K562 (cell line): ENCODE measurements around the gene ZNF316. TPM values are rescaled to one million over a fixed set of nuclear protein-coding genes. Genes with fewer than 3 reads are reported as not detected.
A peak's percentile ranks its signal among the peaks of the same experiment; 100 is the strongest.

Experiments
- ATAC-seq: fragments of 200-7000 bp; cut with Tn5 transposase; 3 replicates; pipeline ENCODE4 v1.9.1; 2020; ENCODE audit warnings: moderate library complexity
- BruUV-seq: library from RNA; stranded (reverse); fragments of 400-500 nt; replicated peaks from 2 replicates; lab custom pipeline; 2021; lab: Mats Ljungman, UMichigan
- CTCF ChIA-PET: fragments of 300-600 bp; formaldehyde crosslinking; extraction: SDS; loops from one replicate; lab custom pipeline; 2021; ENCODE audit warnings: low intra/inter-chr PET ratio; lab: Yijun Ruan, JAX
- POLR2A ChIA-PET: fragments of 300-600, 350-650 bp; sonication (Branson Sonifier 250); formaldehyde crosslinking; extraction: SDS; loops from one replicate; lab custom pipeline; 2021; ENCODE audit warnings: antibody characterized with exemption, inconsistent platforms; lab: Yijun Ruan, JAX
- DNase-seq, 4 experiments: peaks; one replicate each; pipeline versions ENCODE4 v3.0.0 to v3.0.0-alpha.2; 2011 to 2018; ENCODE audit warnings: low spot score in 3 of 4, mixed read lengths in 3 of 4; ENCODE audit errors: extremely low read depth in 1 of 4
- FAIRE-seq: peaks from 2 replicates; lab custom pipeline; 2011; peaks lifted over from hg19 to GRCh38; lab: Jason Lieb, UNC
- H2AFZ ChIP-seq: 2 replicates; pipeline ENCODE4 v1.6.0; 2011; ENCODE audit warnings: low read depth, low read length, control low read depth, inconsistent platforms
- H3K27ac ChIP-seq: fragments of 200-600 bp; 3 replicates; pipeline ENCODE4 v1.8.0; 2011; ENCODE audit warnings: low read depth, mild to moderate bottlenecking, control low read depth, inconsistent platforms, low read length, moderate library complexity, mixed read lengths; ENCODE audit errors: extremely low read depth
- H3K27me3 ChIP-seq, 2 experiments: fragments of 300-600 bp in 1 of 2; 2 replicates in 1 of 2; 3 replicates in 1 of 2; pipeline versions ENCODE4 v1.6.0 to v1.8.0; 2011; ENCODE audit warnings: inconsistent platforms in 2 of 2, low read length in 2 of 2, mild to moderate bottlenecking in 1 of 2, mixed read lengths in 1 of 2, moderate library complexity in 1 of 2; ENCODE audit not compliant: control insufficient read depth in 2 of 2, insufficient read depth in 2 of 2
- H3K36me3 ChIP-seq: fragments of 300-600 bp; 3 replicates; pipeline ENCODE4 v1.8.0; 2011; ENCODE audit warnings: mild to moderate bottlenecking, low read length, inconsistent platforms; ENCODE audit not compliant: control insufficient read depth, insufficient read depth
- H3K4me1 ChIP-seq, 2 experiments: fragments of 200-600 bp in 1 of 2; replicated peaks in 1 of 2; 2 replicates in 1 of 2; 3 replicates in 1 of 2; pipeline versions ENCODE4 v1.5.1 to v1.8.0; 2011; ENCODE audit warnings: inconsistent platforms in 2 of 2, low read length in 2 of 2, mild to moderate bottlenecking in 1 of 2, mixed read lengths in 1 of 2, moderate library complexity in 1 of 2; ENCODE audit not compliant: control insufficient read depth in 2 of 2, insufficient read depth in 2 of 2
- H3K4me2 ChIP-seq: 2 replicates; pipeline ENCODE4 v1.6.1; 2011; ENCODE audit warnings: low read length, control low read depth, inconsistent platforms, mixed read lengths; ENCODE audit not compliant: insufficient read depth
- H3K4me3 ChIP-seq: fragments of 200-600 bp; sonication (generic), shearing (Covaris generic); 2 replicates; pipeline ENCODE4 v1.5.1; 2016; ENCODE audit warnings: control low read depth, inconsistent platforms
- H3K79me2 ChIP-seq: fragments of 200-600 bp; 3 replicates; pipeline ENCODE4 v1.8.0; 2011; ENCODE audit warnings: low read length, inconsistent platforms; ENCODE audit not compliant: control insufficient read depth, insufficient read depth
- H3K9ac ChIP-seq, 2 experiments: 2 replicates each; pipeline versions ENCODE4 v1.6.0 to v1.6.1; 2011; ENCODE audit warnings: low read depth in 2 of 2, low read length in 2 of 2, control low read depth in 1 of 2, inconsistent platforms in 1 of 2, mild to moderate bottlenecking in 1 of 2, mixed read lengths in 1 of 2; ENCODE audit not compliant: insufficient read depth in 1 of 2
- H3K9me1 ChIP-seq: one replicate; pipeline ENCODE4 v1.6.0; 2011; ENCODE audit warnings: inconsistent platforms, mild to moderate bottlenecking, low read length, moderate library complexity; ENCODE audit not compliant: control insufficient read depth, insufficient read depth
- H3K9me3 ChIP-seq: replicated peaks from 2 replicates; pipeline ENCODE4 v1.5.1; 2011; ENCODE audit warnings: low read depth, low read length, inconsistent platforms; ENCODE audit not compliant: control insufficient read depth, insufficient read depth
- H4K20me1 ChIP-seq: replicated peaks from 2 replicates; pipeline ENCODE4 v1.6.1; 2011; ENCODE audit warnings: low read length, inconsistent platforms, mixed read lengths; ENCODE audit not compliant: control insufficient read depth, insufficient read depth
- BDP1 ChIP-seq: IDR thresholded peaks from 3 replicates; pipeline ENCODE4 v1.6.1; 2011; ENCODE audit not compliant: insufficient read length, insufficient read depth
- NFIC ChIP-seq: fragments of 450-650 bp; IDR thresholded peaks from 2 replicates; pipeline ENCODE4 v1.6.1; 2017; ENCODE audit warnings: mild to moderate bottlenecking, inconsistent platforms
- TBP ChIP-seq: optimal IDR thresholded peaks from 2 replicates; pipeline ENCODE3; 2011; ENCODE audit warnings: low read depth, low read length, improper control_type of control experiment
- USF1 ChIP-seq: sonication (generic); formaldehyde crosslinking; IDR thresholded peaks from 2 replicates; pipeline ENCODE4 v1.9.0; 2022; ENCODE audit warnings: mild to moderate bottlenecking, missing genetic modification reagents
- WGBS: fragments of 100-300 bp; shearing (Covaris generic); methylation state at CpG from one replicate; pipeline ENCODE4 v1.1.6; 2016; ENCODE audit warnings: low coverage, mixed read lengths; ENCODE audit not compliant: insufficient coverage; ENCODE audit errors: missing lambda C conversion rate; 5-methylcytosine and 5-hydroxymethylcytosine counted together
- in situ Hi-C: fragments of 300-500 bp; cut with MboI; formaldehyde crosslinking; loops from 4 replicates; pipeline ENCODE4 v1.15.0; 2018; ENCODE audit warnings: inconsistent platforms, mixed read lengths
- intact Hi-C: fragments of 100-400 bp; cut with micrococcal nuclease; formaldehyde crosslinking; loops from 2 replicates; pipeline ENCODE4 v1.14.2; 2022
- polyA plus RNA-seq, 8 experiments: library from polyadenylated mRNA; depleted of rRNA in 4 of 8; stranded (reverse) in 5 of 8; unstranded in 3 of 8; fragments of >200 nt; fragmentation: Nextera tagmentation in 2 of 8; fragmentation: Illumina TruSeq in 1 of 8; extraction: Ambion mirVana in 2 of 8; extraction: Trizol in 1 of 8; gene quantifications; 2 replicates each; pipeline versions ENCODE4 v1.2.1 to v1.2.3, GENCODE V29; 2011 to 2014; ENCODE audit warnings: inconsistent platforms in 1 of 8, missing spikeins in 1 of 8
- total RNA-seq, 7 experiments: library from RNA; depleted of rRNA in 6 of 7; stranded (reverse); fragments of >200 nt in 6 of 7; fragmentation: Illumina TruSeq in 2 of 7; extraction: Trizol in 2 of 7; gene quantifications; 2 replicates each; pipeline versions ENCODE4 v1.2.1 to v1.2.3, GENCODE V29; 2011 to 2021; ENCODE audit warnings: low replicate concordance in 1 of 7

The ZNF316 gene
- total and polyA plus RNA-seq, 9 of the 15 experiments (the other 6 are each of a cell fraction or from before 2014, with no cell fraction given) = 0.10 to 34.0 (median 8.6) TPM

GRCh38 chr7:6656413-6656812 is 19.3 kb downstream of the ZNF316 start:
- WGBS = 93% methylated on average over 9 of the region's 9 CpGs
- Histone ChIP-seq H3K4me1 (peaks cover 0 to 6% of the 10 kb centered on the region in 2 experiments; a peak in 2 of 5 replicates), H2AFZ (no peak overlapping the region), H3K9me1 (no peaks in the 10 kb centered on the region), H3K36me3 (peaks cover 28% of the 10 kb centered on the region; the same call in 2 of the 3 replicates), H4K20me1 (no peaks in the 10 kb centered on the region), H3K9me3 (peaks cover 5% of the 10 kb centered on the region; the same call in 1 of the 2 replicates), H3K9ac (no peak overlapping the region), H3K79me2 (no peaks in the 10 kb centered on the region), H3K4me3 (no peak overlapping the region), H3K27me3 (peaks cover 0 to 5% of the 10 kb centered on the region in 2 experiments; a peak in 1 of 5 replicates), H3K27ac (no peak overlapping the region), H3K4me2 (no peak overlapping the region)
- ChIA-PET POLR2A (no interaction called here), CTCF (no interaction called here)
- ATAC-seq (peak; percentile 14), FAIRE-seq (no peak), DNase-seq (no peak)
- in situ Hi-C loops = no loop called here
- BruUV-seq = no TSS peak
- TF ChIP-seq USF1 (CRISPR knock-in tag) (no peak), BDP1 (no peak), NFIC (peak; percentile 14; the same call in 1 of the 2 replicates), TBP (no peak)
- intact Hi-C loops = no loop called here
